Stimulated activated CD4-positive, alpha-beta T cell treated with anti-CD3 and anti-CD28 coated beads, Interleukin-1b, Interleukin-23, amount 100 ng/mL, for 24 hours (primary cell): ENCODE data around the gene ZDHHC22.

ENCODE experiments used
- DNase-seq, 4 experiments: peaks; one replicate each; pipeline ENCODE4 v3.0.0-alpha.2; 2020; ENCODE audit warnings: low read depth in 4 of 4, low spot score in 1 of 4

Gene ZDHHC22

GRCh38 chr14:77157740-77158139, 16.1 kb upstream of the ZDHHC22 start:
- no peak for DNase-seq

GRCh38 chr14:77155083-77155482, 13.5 kb upstream of the ZDHHC22 start:
- DNase-seq = no peak

DNA sequence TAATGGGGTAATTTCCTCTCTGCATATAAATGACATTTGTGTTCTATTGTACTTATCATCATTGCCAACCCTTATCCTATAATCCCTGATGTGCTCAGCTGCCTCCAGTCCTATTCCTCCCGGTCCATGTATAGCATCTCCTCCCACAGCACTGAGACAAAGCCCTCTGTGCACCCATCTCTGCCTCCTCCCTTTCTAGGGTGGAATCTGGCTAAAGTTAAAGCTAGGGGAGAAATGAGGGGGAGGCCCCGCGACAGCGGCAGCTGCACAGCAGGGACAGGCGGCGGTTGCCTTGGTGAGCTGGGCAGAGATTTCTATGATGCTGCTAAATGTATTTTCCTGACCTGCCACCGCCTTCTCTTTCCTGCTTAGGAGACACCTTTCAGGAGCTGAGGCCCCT, 12.8 kb upstream of the ZDHHC22 start:
- DNase-seq = no peak

GRCh38 chr14:77153802-77154201, 12.2 kb upstream of the ZDHHC22 start:
- no peak for DNase-seq

DNA sequence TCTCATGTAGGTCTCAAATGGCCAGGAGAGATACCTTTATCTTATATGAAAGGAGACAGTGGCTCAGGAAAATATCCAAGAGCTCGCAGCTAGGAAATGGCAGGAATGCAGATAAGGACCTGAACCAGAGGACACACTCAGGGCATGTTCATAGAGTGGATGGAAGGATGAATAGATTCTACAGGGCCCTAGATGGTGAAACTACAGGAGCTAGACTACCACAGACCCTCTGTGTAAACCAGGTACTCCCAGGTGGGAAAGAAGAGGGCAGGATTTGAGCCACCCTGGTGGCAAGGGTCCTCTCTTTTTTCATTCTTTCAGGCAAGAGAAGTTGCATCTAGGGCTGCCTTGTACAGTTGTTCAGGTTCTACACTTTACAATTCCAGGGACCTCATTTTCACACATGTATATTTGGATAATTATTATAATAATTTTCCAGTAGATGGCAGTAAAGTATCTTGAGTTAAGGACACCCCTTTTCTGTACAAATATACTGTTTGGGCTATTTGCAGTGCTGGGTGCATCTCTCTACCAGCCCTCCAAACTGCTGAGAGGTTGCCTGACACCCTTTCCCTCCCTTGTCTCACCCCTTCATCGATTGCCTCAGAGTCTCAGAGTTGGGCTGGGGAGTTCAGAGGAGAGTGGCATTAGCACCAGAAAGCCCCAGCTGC, 10.5 kb upstream of the ZDHHC22 start:
- DNase-seq = no peak

DNA sequence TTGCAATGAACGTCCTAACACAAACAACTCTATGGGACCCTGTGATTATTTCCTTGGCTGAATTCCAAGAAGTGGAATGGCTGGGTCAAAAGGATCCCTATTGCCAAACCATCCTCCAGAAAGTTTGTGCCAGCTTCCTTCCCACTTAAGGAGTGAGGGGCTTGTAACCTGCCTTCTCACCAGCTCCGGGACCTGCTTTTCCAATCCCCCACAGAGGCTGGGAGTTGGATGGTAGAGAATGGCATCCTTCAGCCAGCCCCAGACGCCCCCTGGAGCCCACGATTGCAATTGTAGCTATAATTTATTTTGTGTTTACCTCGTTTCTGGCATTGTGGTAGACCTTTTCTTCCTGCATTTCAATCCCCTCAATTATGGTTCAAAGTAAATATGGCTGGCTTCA, 9.7 kb upstream of the ZDHHC22 start:
- DNase-seq = no peak

DNA sequence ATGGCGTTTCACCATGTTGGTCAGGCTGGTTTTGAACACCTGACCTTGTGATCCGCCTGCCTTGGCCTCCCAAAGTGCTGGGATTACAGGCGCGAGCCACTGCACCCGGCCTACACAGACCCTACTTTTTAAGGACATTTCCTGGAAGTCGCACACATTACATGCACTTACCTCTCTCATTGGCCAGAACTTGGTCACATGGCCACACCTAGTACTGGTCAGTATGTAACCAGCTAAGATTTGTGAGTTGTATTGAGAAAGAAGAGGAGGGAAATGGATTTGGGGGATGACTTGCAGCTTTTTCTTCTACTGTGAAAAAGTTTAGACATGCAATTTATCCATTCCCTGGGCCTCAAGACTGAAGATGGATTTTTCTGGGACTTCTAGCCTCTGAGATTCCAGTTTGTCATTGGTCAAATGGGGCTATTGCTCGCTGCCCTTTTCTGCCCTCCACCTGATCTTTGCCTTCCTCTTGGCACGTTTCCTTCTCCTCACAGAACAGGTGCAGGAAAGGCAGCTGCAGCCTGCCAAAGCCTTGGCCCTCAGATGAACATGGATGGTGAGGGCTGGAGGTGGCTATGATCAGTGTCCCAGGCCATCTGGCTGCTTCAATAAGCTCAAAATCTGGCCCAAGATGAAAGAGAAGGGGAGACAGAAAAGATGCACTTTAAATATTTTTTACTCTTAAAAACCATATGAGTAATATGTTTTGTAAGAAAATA, 7.1 kb upstream of the ZDHHC22 start:
- no peak for DNase-seq

GRCh38 chr14:77145975-77146740, 4.6 kb upstream of the ZDHHC22 start:
- no peak for DNase-seq

DNA sequence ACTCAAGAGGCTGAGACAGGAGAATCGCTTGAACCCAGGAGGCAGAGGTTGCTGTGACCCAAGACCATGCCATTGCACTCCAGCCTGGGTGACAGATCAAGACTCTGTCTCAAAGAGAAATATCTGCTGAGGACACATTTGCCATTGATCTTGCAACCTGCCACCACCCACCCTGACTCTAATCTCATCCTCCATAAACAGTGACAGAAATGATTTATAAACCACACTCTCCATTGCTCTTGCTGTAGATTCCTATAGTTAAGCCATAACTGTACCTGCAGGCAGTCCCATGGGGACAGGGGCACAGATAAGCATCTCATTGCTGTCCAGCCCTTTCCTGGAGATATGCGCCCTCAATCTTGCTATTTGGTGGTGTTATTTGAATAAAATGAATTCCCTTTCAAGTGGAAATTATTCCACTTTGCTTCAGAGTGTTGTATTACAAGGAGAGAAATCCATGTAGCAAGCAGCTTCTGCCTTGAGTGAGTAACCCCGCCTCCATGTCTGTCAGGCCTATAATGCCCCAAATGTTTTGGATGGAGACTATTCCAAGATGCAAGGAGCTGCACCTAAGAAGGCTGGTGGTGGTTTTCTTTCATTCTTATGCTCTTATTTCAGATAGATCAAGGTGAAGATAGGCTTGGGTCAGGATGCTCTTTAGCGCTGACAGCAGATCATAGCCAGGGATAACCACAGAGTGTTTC, 3.0 kb upstream of the ZDHHC22 start:
- no peak for DNase-seq

DNA sequence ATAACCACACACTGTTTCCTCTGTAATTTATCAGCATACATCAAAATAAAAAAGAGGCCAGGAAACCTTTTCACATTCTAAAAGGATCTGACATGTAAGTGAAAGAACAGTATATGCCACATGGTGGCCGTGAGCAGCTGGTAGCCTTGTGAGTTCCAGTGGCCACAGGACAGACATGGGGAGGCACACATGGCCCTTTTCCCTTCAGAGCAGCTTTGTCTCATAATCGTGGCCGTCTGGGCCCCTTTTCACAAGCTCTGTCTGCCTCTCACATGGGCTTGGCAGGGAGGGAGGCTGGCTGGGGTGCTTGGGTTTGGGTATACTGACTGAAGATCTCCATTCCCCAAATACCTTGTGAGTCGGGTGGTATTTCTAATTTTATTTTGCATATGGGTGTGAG, 1.5 kb upstream of the ZDHHC22 start:
- no peak for DNase-seq

DNA sequence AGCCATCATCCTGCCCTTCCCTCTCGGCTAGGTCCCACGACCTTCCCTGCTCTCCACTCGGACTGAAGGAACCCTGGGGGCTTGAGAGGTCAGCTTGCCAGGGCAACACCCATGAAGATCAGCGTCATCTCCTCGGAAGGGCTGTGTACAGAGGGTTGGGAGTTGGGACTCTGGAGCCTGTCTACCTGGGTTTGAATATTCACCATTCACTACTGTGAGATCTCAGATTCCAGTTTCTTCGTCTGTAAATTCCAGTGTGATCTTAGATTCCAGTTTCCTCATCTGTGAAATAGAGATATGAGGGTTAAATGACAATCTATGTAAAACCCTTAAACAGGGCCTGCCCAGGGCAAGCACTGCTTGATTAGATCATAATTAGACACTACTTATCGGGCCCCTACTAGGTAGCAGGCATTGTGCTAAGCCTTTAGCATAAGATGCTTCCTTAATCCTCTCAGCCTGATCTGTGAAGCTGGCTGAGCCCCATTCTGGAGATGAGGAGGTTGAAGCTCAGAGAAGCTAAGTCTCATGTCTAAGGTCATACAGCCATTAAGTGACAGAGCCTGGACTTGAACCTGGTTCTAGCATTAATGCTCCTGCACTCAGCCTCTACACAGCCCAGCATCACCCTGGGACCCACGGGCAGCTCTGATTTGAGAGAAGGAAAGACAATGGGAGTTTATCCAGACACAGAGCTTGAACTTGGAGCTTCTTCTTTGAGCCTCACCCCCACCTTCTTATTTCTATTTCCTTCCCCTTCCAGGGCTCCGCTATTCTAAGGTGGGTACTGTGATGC, 612 bp upstream of the ZDHHC22 start:
- DNase-seq = no peak

- DNase-seq = no peak
Observed at GRCh38 chr14:77140359-77141213, 1.0 kb downstream of the ZDHHC22 start.

DNA sequence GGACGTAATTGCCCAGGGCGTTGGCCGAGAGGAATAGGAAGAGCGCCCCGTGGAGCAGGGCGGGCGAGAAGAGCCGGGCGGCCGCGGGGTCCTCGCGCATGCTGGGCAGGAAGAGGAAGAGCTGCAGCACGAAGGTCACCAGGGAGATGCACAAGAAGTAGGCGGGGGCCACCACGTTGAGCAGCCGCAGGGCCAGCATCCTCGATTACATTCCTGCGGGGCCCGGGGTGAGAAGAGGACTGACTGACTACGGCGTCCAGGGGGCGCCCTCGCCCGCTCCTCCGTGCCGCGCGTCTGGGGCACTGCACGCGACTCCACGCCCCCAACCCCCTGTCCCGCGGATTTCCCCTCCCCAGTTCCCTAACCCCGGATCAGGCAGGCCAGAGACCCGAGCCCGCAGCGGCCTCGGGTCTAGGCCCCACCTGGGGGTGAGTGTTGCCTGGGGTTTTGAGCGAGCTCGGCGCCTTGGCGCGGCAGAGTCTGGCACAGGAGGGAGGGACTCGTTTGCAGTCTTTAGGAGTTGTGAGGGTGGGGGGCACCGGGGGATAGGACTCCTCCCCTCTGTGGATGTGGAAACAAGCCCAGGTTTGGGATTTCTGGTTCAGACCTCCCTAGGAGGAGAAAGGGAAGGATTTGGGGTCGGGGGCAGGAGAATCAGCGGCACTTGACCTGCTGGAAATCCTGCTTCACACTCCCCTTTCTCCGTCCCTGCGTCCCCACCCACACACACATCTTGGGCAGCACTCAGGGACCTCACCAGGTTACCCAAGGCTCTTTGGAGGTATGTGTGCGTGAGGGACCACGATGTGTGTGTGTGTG, 1.8 kb downstream of the ZDHHC22 start:
- DNase-seq = peak in 2 of 4 experiments; percentile 25 to 42

DNA sequence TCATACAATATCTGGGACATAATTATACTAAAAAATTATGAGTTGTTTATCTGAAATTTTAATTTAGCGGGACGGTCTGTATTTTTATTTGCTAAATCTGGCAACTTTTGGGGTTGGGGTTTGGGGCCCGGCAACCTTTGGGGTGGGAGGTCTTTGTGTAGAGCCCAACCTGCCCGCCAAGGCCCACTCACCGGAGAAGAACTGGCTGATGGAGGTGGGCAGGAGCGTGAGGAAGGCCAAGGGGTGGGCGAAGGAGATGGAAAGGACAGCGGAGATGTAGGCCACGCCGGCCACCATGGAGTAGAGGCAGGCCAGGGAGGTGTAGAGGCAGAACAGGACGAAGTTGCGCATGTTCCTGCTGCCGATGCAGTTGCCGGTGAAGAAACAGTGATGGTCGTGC, 2.6 kb downstream of the ZDHHC22 start:
- no peak for DNase-seq

DNA sequence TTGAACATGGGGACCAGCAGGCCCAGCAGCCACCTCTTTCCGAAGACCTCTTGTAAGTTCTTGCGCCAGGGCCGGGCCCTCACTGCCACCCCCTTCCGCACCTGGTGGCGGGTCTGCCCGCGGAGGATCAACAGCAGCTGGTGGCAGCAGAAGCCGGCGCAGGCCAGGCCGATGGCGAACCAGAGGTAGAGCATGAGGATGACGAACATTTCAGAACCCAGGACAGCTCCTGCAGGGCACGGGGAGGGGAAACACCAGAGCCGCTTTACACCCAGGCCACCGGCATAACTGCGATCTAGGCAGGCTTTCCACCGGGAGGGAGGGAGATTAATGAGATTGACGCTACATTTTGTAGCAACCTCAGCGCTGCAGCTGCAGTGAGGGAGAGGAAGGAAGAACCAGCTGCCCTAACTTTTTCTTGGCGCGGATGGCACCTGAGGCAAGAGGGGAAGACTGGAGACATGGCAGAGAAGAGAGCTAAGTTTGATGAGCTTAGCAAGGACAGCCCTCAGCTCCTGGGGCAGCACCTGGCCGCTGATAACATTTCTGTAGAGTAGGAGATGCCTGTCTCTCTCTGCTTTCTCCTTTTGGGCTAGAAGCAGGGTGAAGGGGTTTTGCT, 7.8 kb downstream of the ZDHHC22 start:
- DNase-seq = peak in 2 of 4 experiments; percentile 33 to 37

GRCh38 chr14:77131871-77132486, 9.6 kb downstream of the ZDHHC22 start:
- no peak for DNase-seq

- no peak for DNase-seq
Observed at GRCh38 chr14:77131206-77131605, 10.4 kb downstream of the ZDHHC22 start.

- DNase-seq = no peak
Observed at GRCh38 chr14:77130386-77130785, 11.2 kb downstream of the ZDHHC22 start.
